Limb (tissue), 2 donors: ENCODE data around the gene SLN.

Experiments
- DNase-seq, 2 donors: peaks; one replicate each; pipeline ENCODE4 v3.0.0-alpha.2; 2016; ENCODE audit errors: extremely low spot score in 2 of 2

SLN gene

DNA sequence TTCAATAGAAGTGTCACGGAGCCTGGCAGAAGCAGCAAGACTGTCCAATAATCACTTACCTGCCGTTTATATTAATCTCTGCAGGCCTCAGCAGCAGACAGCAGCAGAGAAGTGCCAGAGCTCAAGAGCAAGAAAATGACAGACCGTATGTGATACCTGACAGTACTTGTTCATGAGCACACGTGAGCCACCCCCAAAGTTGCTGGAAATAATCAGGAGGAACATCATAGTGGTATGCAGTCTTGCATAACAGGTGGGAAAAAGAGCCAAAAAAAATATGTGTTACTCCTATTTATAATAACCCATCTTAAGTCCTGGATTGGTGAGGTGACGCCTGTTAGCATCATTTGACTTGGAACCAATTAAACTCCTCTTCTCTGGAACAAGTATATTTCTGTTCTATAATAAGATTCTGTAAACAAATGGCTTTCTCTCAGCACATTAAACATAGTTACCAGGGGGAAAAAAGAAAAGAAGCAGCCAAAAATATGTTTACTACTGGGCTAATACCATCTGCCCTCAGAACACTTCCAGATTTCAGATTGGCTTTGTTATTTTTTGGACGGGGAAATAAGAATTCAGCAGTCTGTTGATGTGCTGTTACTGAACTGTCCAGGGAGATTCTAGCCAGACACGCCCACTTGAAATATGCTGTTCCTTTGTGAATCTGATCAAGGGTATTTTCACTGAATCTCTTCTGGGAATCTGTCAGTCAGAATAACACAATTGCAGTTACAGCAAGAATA, 7.9 kb upstream of the SLN start:
- peak in 1 of 2 donors; percentile 58 for DNase-seq

- DNase-seq, result no peak
Observed at GRCh38 chr11:107719073-107719472, 7.2 kb upstream of the SLN start.

DNA sequence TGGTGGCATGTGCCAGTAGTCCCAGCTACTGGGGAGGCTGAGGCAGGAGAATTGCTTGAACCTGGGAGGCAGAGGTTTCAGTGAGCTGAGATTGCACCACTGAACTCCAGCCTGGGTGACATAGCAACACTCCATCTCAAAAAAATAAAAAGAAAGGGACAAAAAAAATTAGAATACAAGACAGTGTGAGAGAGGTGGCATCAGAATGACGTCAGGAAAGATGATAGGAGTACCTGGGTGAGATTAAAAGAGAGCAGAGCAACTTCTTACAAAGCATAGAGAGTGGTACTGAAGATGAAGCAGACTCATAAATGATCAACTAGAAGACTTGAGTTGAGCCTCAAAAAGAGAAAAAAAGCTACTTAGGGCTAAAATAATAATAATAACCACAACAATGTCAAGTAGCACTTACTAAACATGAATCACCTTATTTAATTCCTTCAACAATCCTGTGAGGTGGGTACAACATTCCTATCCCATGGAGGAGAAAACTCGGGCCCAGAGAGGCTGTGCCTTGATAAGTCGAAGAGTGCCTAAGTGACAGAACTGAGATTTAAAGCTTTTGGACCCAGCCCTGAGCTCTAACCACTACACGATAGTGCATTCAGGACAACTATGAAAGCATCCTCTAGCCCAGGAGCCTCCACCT, 5.2 kb upstream of the SLN start:
- no peak for DNase-seq

DNA sequence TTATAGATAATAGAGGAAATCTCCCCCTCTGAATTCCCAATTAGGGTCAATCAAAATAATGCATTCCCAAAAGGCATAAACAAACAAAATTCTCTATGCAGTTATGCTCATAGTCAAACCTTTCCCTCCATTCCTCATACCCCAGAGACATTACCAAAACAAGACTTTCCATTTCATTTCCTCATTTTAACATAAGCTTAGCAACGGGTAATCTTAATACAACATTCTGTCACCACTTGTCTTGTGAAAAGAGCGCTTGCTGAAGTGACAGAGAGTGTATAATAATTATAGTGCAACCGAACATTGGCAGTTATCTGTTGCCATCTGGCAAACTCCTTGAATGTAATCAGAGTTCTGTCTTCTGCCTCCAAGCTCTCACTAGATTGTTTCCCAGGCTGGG, 1.2 kb upstream of the SLN start:
- peak in 1 of 2 donors; percentile 38 for DNase-seq

DNA sequence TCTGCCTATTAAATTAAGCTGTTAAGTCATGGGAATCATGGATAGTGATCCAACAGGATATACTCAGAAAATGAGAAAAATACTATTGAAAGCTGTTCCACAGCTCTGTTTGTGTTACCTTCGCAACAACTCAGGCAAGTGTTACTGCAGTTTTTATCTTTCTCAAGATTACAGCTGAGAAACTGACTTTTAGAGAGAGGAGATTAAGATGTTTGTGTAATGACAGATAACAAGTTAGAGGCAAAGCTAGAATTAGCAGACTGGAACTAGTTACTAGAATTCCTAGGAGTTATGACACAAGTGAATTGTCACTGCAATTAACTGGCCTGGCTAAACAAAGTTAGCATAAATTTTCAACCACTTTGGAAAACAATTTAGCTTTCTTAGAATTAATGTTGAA, 1.6 kb downstream of the SLN start:
- no peak for DNase-seq

DNA sequence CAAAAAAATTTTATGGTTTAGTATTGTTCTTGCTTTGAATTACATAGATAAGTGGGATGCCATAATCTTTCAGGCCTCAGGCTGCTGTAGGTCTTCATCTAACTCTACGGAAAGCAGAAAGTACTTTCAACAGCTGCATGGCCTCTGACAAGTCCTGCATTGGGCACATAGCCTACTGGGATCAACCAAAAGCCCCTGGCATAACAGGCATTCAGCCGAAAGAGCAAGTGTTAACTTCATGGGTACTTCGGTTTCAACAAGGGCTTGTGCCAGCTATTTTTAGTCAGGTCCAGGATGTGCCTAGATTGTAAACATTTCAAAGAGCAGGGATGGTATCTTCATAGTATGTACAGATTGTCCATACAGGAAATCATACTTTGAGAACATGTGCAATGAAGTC, 3.1 kb downstream of the SLN start:
- no peak for DNase-seq

GRCh38 chr11:107707807-107708206, 4.0 kb downstream of the SLN start:
- DNase-seq, result no peak

- no peak for DNase-seq
Observed at GRCh38 chr11:107707215-107707671, 4.6 kb downstream of the SLN start.

DNA sequence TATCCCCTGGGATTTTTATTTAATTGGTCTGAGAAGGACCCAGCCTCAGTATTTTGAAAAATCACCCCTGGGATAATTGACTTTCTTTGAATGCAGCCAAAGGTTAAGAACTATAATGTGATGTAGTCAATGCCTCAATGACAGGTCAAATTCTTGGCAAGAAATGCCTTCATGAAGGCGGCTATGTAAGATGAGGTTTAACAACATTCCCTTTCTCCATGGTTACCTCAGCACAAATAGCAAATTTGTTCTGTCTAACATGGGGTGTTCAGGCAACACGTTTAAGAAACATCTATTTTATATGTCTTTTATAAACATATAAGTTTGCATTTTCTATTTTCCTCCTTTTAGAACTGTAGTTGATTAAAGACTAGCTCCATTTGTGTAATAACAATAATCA, 5.3 kb downstream of the SLN start:
- no peak for DNase-seq

DNA sequence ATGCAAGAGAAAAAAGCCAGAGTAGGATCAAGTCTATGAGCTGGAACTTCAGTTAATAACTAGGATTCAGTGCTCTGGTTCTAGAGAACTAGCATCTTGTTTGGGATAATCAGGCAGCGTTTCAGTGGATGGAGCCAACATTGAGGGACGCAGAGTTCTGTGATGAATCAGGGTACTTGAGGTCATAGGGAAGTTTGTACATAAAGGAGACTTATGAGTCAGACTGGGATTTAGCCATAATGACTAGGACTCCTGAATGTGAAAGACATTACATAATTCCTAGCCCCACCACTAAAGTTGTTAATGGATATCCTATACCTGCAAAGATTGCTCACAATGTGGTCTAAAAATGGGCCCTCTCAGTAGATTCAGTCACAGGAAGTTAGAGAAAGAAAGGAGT, 6.8 kb downstream of the SLN start:
- no peak for DNase-seq

- no peak for DNase-seq
Observed at GRCh38 chr11:107704451-107704850, 7.4 kb downstream of the SLN start.

GRCh38 chr11:107702723-107703122, 9.1 kb downstream of the SLN start:
- no peak for DNase-seq

GRCh38 chr11:107702109-107702660, 9.7 kb downstream of the SLN start:
- DNase-seq, result no peak

GRCh38 chr11:107699371-107700285, 12.2 kb downstream of the SLN start:
- no peak for DNase-seq

- DNase-seq, result no peak
Observed at GRCh38 chr11:107697291-107697690, 14.6 kb downstream of the SLN start.

DNA sequence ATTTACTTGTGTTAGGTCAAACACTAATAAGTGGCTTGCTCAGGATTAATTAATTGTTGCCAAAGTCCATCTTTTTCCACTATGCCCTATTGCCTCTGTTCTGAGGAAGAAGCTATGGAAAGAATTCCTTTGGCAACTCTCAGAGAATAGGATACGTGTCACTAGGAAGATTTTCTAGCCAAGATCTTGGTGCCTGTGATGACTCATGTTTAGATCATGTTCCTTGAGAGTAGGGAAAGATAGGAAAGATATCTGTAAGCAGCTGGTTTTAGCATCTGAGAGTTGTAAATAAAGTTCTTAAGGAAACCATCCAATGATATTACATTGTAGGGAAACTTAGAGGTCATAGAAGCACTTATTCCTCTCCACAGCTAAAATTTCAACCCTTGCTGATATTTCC, 15.7 kb downstream of the SLN start:
- DNase-seq, result no peak

DNA sequence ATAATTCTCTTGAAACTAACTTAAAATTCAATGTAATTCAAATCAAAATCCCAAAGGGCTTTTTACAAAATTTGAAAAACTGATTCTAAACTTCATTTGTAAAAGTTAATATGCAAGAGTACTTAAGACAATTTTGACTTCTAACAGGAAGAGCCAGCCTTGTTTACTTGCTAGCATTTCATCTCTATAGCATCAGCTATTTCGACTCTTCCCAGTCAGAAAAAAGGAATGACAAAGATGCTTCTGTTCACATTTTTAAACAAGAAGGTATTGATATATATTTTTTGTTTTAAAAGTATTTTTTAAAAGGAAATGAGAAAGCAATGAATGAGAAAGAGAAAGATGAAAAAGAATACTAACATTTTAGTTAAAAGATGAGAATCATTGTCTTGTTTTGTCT, 16.4 kb downstream of the SLN start:
- DNase-seq, result no peak

- DNase-seq, result no peak
Observed at GRCh38 chr11:107691000-107691750, 20.7 kb downstream of the SLN start.

- peak; percentile 69 to 75 for DNase-seq
Observed at GRCh38 chr11:107689317-107690202, 22.3 kb downstream of the SLN start.

- DNase-seq, result no peak
Observed at GRCh38 chr11:107688322-107688918, 23.4 kb downstream of the SLN start.
